NCI-H345 treated with DMSO at 0.1 percent for 48 hours (cell line): Measurements from ENCODE around the gene PDK2.

Source experiments
- DNase-seq: peaks from one replicate; lab custom pipeline; 2025; ENCODE audit not compliant: unreplicated experiment; lab: John Stamatoyannopoulos, UW

Gene PDK2

DNA sequence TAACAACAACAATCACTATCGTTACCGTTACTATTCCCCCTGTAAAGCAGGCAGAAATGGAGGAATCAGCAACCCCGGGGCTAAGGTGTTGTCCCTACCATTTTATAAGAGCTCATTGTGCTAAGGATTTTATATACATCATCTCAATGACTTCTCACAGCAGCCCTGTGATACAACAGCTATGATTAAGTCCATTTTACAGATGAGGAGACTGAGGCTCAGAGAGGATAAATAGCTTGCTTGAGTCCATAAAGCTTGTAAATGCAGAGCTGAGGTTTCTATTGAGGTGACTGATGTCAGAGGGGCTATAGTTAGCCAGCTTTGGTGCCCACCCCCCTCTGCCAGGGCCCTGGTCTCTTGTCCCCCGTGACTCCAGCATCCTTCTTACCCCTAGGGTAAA, 16.7 kb upstream of the PDK2 start:
- DNase-seq: no peak

DNA sequence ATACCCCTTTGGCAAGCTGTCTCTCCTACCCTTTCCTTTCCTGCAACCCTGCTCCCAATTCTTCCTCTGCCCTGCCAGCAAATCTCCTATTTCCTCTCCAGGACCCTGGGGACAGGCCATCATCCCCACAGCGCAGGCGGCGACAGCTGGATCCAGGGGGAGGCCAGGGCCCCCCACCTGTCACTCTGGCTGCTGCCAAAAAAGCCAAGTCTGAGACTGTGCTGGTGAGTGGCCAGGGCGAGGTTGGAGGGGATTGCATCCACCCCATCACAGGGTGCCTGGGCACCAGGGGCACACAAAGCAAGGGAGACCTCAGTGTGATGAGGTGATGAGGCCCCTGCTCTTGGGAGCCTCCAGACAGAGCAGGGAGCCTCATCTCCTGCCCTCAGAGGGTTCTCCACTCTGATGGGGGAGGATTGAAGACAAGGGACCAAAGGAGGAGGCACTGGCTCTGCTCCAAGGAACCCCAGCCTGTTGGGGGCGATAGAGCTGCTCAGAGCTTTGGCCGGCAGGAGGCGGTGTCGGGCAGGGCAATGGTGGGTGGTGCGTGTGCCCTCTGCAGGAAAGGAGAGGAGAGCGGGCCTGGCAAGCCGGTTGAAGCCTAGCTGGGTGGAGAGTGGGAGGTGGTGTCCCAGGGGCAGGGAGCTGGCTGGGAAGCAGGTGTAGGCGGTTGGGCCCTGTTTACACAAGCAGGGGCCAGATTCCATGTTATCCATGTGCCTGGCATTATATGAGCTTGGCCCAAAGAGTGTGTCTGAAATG, 15.6 kb upstream of the PDK2 start:
- no peak for DNase-seq

DNA sequence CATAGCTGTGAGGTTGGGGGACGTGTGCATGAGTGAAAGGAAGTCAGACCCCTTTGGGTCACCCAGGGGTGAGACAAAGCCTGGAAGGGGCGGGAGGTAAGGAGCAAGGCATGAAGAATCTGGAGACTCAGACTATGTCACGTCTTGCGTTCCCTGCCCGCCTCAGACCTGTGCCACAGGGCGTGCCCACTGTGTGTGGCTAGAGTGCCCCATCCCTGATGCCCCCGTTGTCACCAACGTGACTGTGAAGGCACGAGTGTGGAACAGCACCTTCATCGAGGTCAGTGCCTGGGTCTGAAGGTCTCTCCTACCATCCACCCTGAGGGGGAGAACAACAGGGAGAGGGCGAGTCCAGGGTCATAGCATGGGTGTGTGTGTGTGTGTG, 15.1 kb upstream of the PDK2 start:
- no peak for DNase-seq

DNA sequence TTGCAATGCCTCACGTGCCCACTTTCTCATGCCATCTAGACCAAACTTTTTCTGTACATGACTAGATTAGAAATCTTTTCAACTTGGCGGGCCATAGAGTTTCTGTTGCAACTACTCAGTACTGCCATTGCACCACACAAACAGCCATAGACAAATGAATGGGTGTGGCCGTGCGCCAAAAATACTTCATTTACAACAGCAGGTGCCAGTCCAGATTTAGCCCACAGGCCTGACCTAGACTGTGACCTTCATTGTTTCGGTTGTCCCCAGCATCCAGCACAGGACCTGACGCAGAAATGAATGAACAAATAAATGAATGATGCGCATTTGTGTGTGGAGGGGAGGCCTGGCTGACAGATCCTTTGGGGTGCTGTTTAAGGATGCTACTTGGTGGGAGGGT, 14.3 kb upstream of the PDK2 start:
- no peak for DNase-seq

DNA sequence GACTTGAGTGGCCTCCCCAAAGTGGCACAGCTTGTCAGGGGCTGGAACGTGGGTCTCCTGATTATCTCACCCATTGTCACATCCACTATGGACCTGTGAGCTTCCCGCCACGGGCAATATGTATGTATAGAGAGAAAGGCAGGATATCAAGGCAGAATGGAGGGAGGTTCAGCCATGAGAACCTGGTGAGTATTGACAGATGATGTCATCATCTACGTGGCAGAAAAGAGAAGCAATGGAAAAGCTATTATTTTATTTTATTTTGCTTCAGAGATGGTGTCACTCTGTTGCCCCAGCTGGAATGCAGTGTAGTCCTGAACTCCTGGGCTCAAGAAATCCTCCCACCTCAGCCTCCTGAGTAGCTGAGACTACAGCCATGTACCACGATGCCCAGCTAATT, 13.4 kb upstream of the PDK2 start:
- no peak for DNase-seq

DNA sequence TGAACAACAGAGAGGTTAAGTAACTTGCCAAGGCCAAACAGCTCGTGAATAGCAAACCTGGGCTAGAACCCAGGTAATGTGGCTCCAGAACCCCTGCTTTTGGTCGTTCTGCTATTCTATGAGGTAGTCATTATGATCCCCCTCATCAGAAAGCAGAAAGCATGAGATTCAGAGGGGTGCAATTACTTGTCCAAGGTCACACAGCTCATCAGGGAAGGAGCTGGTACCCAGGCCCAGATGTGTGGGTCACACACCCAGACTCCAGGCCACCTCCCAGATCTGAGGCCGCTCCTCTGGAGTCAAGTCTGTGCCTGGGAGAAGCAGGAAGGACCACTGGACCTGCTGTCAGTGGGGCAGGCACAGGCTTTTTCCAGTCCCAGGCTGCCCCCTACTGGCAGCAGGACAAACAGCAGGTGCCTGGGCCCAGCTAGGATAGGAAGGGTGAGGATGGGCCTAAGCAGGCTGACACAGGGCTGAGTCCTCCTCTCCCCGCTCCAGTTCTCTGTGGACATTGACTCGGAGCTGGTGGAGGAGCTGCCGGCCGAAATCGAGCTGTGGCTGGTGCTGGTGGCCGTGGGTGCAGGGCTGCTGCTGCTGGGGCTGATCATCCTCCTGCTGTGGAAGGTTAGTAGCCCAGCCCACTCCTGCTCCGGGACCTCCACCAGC, 7.8 kb upstream of the PDK2 start:
- DNase-seq: peak; percentile 34

DNA sequence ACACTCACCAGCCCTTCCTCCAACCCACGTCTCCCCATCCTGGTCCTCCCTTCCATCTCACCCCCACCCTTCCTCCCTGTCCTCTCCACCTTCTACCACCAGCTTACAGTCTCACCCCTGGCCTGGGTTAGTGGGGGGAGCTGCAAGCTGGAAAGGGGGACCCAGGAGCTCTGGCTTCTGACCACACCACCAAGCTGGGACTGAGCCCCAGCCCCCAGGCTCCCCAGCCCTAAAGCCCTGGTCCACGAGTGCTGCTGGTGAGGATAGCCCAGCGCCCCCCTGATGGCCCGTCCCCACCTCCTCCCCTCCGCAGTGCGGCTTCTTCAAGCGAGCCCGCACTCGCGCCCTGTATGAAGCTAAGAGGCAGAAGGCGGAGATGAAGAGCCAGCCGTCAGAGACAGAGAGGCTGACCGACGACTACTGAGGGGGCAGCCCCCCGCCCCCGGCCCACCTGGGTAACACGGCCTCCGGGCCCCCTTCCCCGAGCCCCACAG, 7.2 kb upstream of the PDK2 start:
- no peak for DNase-seq

DNA sequence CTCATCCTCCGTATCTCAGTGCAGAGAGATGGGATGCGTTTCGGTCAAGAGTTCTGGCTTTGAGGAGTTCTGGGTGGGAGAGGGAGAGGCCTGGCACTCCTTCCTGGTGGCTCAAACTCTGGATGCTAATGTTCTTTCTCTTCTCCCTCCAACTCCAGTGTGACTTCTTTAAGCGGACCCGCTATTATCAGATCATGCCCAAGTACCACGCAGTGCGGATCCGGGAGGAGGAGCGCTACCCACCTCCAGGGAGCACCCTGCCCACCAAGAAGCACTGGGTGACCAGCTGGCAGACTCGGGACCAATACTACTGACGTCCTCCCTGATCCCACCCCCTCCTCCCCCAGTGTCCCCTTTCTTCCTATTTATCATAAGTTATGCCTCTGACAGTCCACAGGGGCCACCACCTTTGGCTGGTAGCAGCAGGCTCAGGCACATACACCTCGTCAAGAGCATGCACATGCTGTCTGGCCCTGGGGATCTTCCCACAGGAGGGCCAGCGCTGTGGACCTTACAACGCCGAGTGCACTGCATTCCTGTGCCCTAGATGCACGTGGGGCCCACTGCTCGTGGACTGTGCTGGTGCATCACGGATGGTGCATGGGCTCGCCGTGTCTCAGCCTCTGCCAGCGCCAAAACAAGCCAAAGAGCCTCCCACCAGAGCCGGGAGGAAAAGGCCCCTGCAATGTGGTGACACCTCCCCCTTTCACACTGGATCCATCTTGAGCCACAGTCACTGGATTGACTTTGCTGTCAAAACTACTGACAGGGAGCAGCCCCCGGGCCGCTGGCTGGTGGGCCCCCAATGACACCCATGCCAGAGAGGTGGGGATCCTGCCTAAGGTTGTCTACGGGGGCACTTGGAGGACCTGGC, 6.0 kb upstream of the PDK2 start:
- no peak for DNase-seq

DNA sequence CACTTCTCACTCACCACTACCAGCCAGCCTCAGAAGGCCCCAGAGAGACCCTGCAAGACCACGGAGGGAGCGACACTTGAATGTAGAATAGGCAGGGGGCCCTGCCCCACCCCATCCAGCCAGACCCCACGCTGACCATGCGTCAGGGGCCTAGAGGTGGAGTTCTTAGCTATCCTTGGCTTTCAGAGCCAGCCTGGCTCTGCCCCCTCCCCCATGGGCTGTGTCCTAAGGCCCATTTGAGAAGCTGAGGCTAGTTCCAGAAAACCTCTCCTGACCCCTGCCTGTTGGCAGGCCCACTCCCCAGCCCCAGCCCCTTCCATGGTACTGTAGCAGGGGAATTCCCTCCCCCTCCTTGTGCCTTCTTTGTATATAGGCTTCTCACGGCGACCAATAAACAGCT, 5.1 kb upstream of the PDK2 start:
- DNase-seq: no peak

DNA sequence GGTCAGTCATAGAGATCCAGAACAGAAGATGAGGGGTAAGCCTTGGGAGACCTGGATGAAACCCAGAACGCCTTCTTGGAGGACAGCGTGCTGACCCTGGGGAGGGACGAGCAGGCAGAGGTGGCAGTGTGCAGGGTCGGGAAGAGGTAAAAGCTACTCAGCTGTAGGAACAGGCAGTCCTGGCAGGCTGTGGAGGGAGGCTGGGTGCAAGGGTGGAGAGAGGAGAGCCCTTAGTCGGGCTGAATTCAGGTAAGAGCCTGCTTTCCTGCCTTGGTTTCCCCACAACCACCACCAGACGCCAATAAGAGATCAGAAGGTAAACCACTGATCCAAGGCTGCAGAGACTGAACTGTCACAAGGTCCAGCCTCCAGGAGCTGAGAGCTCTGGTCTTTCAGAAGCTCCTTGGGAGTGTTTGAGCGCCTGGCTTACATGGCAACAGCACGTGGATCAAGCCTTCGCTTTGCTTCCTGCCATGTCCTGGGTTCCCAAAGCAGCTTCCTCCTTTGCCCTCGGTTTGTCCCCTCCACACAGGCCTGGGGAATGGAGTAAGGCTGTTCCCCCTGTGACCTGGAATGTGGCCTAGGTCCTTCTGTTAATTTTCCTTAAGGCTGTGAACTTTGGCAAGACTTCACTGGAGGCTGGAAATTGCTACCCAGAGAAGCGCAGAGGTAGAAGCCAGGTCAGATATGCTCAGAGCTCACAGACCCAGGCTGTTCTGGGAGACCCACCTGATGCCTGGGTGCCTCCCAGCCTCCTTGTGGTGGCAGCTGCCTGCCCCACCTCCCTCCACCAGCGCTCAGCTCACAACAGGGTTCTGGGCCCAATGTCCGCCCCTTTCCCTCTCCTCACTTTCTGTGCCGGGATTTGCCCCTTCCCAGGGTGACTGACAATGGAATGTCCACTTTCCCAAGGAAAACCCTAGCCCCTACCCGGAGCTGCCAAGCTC, 3.9 kb upstream of the PDK2 start:
- DNase-seq: no peak

DNA sequence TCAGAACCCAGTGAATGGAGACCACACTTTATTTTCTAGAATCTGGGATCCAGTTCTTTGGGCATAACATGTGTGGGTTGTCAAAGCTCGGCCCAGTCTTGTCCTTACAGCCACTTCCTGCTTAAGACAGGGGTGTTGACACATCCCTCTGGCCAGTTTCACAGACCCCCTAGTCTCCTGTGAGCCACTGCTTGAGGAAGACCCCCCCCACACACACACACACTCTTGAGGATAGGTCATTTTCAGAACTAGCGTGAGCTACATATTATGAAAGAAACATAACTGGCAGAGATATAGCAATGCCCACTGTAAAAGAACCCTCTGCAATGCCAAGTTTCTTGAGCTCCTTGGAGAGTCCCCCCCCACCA, 3.2 kb upstream of the PDK2 start:
- no peak for DNase-seq

DNA sequence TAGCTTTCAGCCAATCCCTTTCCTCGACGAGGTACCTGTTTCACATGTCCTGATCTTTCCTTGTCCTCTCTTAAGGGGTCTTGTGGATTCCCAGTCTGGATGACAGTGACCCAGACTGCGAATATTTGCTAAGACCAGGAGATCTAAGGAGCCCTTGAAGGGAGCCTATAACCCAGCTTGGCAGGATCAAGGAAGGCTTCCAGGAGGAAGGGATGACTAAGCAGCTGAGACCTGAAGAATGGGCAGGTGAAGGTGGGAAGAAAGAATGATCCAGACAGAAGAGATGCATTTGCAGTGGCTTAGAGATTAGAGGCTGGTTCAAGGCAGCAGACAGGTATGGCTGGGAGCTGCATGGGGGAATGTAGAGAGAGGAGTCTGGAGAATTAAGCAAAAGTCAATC, 1.9 kb upstream of the PDK2 start:
- no peak for DNase-seq

DNA sequence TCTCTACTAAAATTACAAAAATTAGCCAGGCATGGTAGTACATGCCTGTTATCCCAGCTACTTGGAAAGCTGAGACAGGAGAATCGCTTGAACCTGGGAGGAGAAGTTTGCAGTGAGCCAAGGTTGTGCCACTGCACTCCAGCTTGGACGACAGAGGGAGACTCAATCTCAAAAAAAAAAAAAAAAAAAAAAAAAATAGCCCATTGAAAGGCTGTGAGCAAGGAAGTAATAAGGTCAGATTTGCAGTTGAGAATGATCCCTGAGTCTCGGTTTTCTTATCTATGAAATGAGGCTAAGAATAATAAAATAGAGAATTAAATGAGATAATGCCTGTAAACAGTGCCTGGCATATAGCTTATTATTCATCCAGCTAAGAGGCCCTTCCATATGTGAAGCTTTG, 1.3 kb upstream of the PDK2 start:
- no peak for DNase-seq

DNA sequence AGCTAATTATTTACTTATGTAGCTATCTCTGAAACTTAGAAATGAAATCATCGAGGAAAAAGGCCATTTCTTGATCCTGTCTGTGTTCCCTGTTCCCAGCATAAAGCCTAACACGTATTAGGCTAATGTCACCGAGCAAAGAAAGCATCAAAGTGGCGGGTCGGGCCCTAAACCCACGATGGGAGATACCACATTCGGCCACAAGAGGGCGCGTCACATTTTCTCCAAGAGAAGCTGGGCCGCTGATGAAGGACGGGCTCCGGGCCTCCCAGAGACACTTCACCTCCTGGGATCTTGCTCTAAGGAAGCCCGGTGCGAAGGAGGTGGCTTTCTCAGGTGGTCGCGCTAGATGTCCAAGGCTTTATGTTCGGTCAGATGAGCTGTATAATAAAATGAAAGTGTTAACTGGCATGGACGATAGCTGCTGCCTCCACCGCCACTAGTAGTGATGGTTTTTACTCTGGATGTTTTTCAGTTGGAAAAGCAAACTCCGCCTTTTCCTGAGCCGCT, 853 bp upstream of the PDK2 start:
- peak; percentile 84 for DNase-seq

DNA sequence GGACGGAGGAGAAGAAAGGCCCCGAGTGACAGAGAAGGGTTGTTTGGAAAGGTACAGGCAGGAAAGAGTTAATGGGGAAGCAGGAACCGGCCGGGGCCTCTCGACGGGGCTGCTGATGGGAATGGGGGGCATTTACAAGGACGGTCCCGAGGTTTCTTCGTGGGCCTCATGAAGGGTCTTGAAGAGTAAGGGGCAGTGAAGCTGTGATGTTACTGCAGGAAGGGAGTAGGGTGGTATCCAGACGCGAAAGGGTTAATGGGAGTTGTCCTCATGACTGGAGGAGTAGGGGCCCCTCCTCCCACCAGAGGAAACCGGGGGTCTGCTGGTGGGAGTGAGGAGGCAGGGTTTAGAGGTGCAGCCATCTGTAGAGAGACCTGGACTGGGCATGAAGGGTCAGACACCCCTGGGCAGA, 481 bp downstream of the PDK2 start:
- DNase-seq: no peak

DNA sequence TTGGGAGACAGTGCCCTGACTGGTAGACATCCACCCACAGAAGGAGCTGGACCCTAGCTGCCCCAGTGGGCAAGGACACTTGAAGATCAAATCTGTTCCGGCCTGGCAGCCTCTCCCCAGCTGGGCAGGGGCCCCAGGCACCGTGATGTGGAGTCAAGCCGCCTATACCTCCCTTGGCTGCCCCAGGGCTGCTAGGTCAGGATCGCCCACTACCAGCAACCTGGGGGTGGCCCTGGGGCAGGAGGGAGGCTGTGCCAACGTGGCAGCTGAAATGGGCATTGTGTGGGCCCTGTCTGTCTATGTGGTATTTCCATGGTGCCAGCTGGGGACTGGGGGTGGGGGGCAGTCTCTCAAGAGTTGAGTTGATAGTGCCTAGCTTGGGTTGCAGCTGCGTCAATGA, 941 bp downstream of the PDK2 start:
- no peak for DNase-seq

DNA sequence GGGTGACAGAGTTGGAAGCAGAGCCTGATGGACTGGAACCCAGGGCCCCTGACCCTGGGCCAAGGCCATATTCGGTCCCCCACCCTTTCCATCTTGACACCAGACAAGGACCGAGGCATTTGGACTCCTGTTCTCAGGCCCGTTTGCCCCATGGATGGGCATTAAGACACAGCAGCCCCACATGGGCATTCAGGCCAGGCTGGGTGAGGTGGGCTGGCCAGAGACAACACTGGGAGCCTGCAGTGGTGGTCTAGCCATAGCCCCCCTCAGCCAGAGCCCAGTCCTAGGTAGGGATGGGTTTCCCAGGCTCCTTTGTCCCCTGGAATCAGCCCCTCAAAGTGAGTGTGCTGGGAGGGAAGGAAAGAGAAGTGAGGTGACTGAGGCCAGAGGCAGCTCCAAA, 1.6 kb downstream of the PDK2 start:
- DNase-seq: no peak

DNA sequence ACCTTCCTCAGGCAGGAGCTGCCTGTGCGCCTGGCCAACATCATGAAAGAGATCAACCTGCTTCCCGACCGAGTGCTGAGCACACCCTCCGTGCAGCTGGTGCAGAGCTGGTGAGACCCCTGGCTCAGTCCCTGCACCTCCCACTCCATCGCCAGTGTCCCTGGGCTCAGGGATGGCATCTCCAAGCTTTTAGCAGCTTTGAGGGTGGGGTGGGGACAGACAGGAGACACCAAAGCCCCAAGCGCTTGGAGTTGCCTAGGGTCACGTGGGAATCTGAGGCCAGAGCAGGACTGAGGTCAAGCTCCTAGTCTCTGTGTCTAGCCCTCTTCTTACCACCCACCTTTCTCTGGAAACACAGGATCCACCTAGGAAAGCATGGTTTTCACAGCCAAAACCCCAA, 2.3 kb downstream of the PDK2 start:
- DNase-seq: no peak

DNA sequence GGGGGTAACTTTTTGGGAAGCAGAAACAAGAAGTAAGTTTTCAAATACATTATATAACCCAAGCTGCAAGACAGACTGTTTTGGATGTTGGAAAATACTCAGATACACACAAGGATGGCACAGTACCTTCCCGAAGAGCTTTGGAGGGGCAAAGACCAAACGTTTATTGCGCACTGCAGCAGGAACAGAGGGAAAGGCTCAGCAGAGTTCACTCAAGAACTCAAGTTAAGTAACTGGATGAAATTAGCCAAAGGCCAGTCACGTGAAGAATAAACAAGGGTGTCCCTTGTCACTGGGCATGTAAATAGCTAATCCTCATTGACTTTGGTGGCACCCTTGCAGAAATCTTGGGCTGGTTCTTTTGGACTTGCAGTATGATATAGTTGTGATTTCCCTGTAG, 2.8 kb downstream of the PDK2 start:
- no peak for DNase-seq

DNA sequence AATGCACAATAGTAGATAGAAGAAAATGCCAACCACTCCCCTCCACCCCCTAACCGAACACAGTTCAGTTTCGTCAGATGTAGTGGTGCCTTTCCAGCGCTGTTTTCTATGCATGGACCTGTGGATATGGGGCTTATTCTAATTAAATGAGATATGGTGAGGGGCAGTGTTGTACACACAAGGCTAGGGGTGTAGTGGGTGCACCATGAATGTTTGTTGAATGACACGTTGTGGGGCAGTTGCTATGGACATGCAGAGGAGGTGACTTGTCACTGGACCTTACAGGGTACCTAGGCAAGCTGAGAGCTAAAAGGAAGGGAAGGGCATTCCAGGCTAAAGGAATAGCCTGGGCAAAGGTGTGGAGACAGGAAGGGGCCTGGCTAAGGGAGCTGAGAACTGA, 3.4 kb downstream of the PDK2 start:
- DNase-seq: no peak

DNA sequence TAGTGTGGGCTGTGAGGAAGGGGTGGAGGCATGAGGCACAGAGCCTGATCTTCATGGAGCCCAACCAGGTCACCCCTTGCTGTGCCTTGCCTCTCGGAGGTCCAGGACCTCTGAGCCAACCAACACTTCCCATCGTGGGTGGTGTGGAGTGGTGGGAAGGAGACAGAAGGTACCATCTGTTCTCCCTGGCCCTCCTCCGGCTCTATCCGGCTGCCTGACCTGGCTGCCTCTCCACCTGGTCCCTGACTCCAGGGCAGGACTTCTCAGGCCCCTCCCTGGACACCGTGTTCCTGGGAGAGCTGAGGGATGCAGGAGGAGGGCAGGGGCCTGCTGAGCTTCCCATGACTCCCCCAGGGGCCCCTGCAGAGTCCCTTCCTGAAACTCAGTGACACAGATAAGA, 3.9 kb downstream of the PDK2 start:
- DNase-seq: no peak
